Fibroblast of the aortic adventitia (primary cell): Measurements from ENCODE around the gene TP63. TPM values are rescaled to one million over a fixed set of nuclear protein-coding genes. Genes with fewer than 3 reads are reported as not detected.

Source experiments
- DNase-seq: peaks from one replicate; pipeline ENCODE4 v3.0.0-alpha.2; 2010; ENCODE audit warnings: low read depth
- H3K4me3 ChIP-seq: 2 replicates; pipeline ENCODE4 v1.5.1; 2011; ENCODE audit warnings: low read depth, mild to moderate bottlenecking, control low read depth, low read length, moderate library complexity
- total RNA-seq: library from RNA; depleted of rRNA; stranded (reverse); fragments of >200 nt; gene quantifications from 2 replicates; pipeline ENCODE4 v1.2.3, GENCODE V29; 2012; ENCODE audit warnings: low replicate concordance
- TF ChIP-seq, protein P1 (sequence below): IDR thresholded peaks from 2 replicates; pipeline ENCODE4 v1.5.1; 2011; ENCODE audit warnings: mild to moderate bottlenecking, low read length, control low read depth, inconsistent platforms; ENCODE audit not compliant: insufficient read depth

Gene TP63
- total RNA-seq, 1 donor, result 0.18 TPM

DNA sequence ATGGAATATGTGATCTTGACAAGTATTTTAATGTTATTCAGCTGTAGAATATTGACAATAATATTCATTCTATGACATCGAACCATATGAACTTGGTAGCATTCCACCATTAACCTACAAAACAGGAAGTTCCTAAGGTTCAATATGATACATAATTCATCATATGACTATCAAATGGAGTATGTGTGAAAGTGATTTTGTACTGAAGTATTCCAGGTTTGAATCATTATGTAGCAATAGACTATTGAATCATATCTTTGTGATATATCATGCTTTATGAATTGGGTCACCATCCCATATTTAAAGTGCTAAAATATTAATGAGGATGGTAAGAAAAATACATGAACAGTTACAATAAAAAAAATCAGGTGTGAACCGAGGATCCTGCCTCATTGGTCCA is 95.1 kb downstream of the TP63 start:
- TF ChIP-seq, protein P1, sequence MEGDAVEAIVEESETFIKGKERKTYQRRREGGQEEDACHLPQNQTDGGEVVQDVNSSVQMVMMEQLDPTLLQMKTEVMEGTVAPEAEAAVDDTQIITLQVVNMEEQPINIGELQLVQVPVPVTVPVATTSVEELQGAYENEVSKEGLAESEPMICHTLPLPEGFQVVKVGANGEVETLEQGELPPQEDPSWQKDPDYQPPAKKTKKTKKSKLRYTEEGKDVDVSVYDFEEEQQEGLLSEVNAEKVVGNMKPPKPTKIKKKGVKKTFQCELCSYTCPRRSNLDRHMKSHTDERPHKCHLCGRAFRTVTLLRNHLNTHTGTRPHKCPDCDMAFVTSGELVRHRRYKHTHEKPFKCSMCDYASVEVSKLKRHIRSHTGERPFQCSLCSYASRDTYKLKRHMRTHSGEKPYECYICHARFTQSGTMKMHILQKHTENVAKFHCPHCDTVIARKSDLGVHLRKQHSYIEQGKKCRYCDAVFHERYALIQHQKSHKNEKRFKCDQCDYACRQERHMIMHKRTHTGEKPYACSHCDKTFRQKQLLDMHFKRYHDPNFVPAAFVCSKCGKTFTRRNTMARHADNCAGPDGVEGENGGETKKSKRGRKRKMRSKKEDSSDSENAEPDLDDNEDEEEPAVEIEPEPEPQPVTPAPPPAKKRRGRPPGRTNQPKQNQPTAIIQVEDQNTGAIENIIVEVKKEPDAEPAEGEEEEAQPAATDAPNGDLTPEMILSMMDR, result no peak
- no peak for DNase-seq
- H3K4me3 ChIP-seq, result no peak overlapping the region

GRCh38 chr3:189727158-189727557 is 96.0 kb downstream of the TP63 start:
- DNase-seq, result no peak
- TF ChIP-seq, protein P1, result no peak
- H3K4me3 ChIP-seq, result no peak overlapping the region

DNA sequence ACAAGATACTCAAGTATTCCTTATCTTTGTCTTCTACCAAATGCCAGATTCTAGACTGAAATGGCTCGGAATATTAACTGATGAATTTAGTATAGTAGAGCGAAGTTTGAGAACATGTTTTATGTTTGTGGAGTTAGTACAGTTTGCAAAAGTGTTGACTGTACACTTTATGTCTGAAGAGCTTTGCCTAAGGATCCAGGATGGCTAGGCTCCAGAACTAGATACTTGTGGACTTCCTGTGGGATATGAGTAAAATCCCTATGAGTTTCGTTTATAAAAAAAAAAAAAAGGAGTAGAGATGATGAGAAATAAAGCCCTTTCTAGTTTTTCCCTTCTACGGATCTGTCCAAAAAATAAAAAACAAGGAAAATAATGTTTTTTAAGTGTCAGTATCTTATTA is 96.7 kb downstream of the TP63 start:
- peak; percentile 68 for DNase-seq
- H3K4me3 ChIP-seq, result no peak overlapping the region
- TF ChIP-seq, protein P1, result no peak

DNA sequence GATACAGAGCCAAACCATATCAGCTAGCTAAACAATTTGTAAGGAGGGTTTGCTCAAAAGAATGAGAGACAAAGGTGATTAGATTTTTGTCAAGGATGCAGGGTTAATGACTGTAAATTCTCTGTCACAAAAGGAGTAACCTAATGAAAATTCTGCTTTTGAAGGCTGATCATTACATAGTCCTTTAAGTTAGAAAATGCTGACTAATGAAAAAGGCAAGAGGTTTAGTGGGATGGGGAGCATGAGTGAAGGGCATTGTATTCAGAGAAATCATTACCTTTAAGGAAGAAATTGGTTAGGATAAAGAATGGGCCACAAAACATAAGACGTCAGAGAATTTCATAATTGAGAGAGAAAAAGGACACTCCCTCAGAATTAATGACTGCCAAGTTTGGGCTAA is 97.7 kb downstream of the TP63 start:
- TF ChIP-seq, protein P1, result no peak
- no peak overlapping the region for H3K4me3 ChIP-seq
- no peak for DNase-seq

GRCh38 chr3:189734061-189734460 is 102.9 kb downstream of the TP63 start:
- H3K4me3 ChIP-seq, result no peak overlapping the region
- no peak for DNase-seq
- TF ChIP-seq, protein P1, result no peak

- TF ChIP-seq, protein P1, result no peak
- DNase-seq, result no peak
- H3K4me3 ChIP-seq, result no peak overlapping the region
These were observed 104.7 kb downstream of the TP63 start for GRCh38 chr3:189735913-189736312.

DNA sequence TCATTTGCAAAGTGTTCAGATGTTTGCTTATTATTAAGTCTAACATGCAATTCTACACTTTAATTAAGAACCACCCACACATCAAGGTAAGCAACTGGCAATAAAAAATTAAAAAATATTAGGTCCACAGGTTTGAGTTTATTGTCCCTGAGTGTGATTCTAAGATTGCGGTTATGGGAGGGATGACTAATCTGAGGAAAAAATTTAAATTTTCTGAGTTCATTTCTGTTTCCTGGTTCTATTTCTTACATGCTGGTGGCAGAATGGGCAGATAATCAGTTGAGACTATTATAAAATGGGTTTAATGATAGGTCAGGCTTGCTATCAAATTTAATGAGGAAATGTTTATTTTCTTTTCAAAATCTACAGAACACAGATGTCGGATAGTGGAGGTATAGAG is 105.9 kb downstream of the TP63 start:
- TF ChIP-seq, protein P1, result no peak
- H3K4me3 ChIP-seq, result no peak overlapping the region
- DNase-seq, result no peak
